Measurements from ENCODE around the gene SEC61A2.

The SEC61A2 gene

DNA sequence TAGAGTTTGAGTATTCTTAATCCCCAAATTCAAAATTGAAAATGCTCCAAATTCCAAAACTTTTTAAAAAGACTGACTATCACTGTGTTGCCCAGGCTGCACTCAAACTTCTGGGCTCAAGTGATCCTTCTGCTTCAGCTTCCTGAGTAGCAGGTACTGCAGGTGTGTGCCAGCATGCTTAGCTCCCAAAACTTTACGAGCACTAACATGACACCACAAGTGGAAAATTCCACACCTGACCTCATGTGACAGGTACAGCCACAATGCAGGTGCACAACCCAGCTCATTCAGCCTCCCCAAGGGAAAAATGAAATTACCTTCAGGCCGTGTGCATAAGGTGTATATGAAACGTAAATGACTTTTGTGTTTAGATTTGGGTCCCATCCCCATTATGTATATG lies 83.0 kb downstream of the SEC61A2 start:
- peaks cover 50% of the 10 kb centered on the region for H3K36me3 ChIP-seq (replicated peaks)
- H3K27ac ChIP-seq, result no peak overlapping the region
- in situ Hi-C loops (cut with HindIII; ENCODE audit: low pct_ligation_motif_present, low sequenced_read_pairs), result no loop called here
- DNase-seq, result no peak
- H3K4me3 ChIP-seq (ENCODE audit: low read depth, low read length), result no peak overlapping the region
- no peak for TF ChIP-seq CTCF (IDR thresholded peaks at IDR 0.05; ENCODE audit: low read depth, low read length, missing control alignments)
- H3K27me3 ChIP-seq (replicated peaks), result no peaks in the 10 kb centered on the region

- no peaks in the 10 kb centered on the region for H3K27me3 ChIP-seq (replicated peaks)
- no peak for DNase-seq
- no peak overlapping the region for H3K4me3 ChIP-seq (ENCODE audit: low read depth, low read length)
- TF ChIP-seq CTCF (IDR thresholded peaks at IDR 0.05; ENCODE audit: low read depth, low read length, missing control alignments), result no peak
- peaks cover 53% of the 10 kb centered on the region for H3K36me3 ChIP-seq (replicated peaks)
- in situ Hi-C loops (cut with HindIII; ENCODE audit: low pct_ligation_motif_present, low sequenced_read_pairs), result no loop called here
- H3K27ac ChIP-seq, result no peak overlapping the region
These were observed 84.1 kb downstream of the SEC61A2 start for GRCh38 chr10:12213621-12214020.

- H3K27ac ChIP-seq, result no peak overlapping the region
- no peaks in the 10 kb centered on the region for H3K27me3 ChIP-seq (replicated peaks)
- H3K36me3 ChIP-seq (replicated peaks), result peaks cover 54% of the 10 kb centered on the region
- no peak for TF ChIP-seq CTCF (IDR thresholded peaks at IDR 0.05; ENCODE audit: low read depth, low read length, missing control alignments)
- no peak overlapping the region for H3K4me3 ChIP-seq (ENCODE audit: low read depth, low read length)
- DNase-seq, result no peak
- in situ Hi-C loops (cut with HindIII; ENCODE audit: low pct_ligation_motif_present, low sequenced_read_pairs), result no loop called here
These were observed 84.6 kb downstream of the SEC61A2 start for GRCh38 chr10:12214093-12214492.

GRCh38 chr10:12214763-12215218 lies 85.3 kb downstream of the SEC61A2 start:
- peaks cover 52% of the 10 kb centered on the region for H3K36me3 ChIP-seq (replicated peaks)
- peak; percentile 33 for DNase-seq
- no peak overlapping the region for H3K4me3 ChIP-seq (ENCODE audit: low read depth, low read length)
- no peaks in the 10 kb centered on the region for H3K27me3 ChIP-seq (replicated peaks)
- peak; percentile 58 for TF ChIP-seq CTCF (IDR thresholded peaks at IDR 0.05; ENCODE audit: low read depth, low read length, missing control alignments)
- in situ Hi-C loops (cut with HindIII; ENCODE audit: low pct_ligation_motif_present, low sequenced_read_pairs), result no loop called here
- H3K27ac ChIP-seq, result peak overlapping the region; percentile 21
